Lower lobe of right lung (tissue), 2 donors: ENCODE results near the gene ASIC3. TPM values are rescaled to one million over a fixed set of nuclear protein-coding genes. Genes with fewer than 3 reads are reported as not detected.

Source experiments
- ATAC-seq, 2 donors: fragments of 200-7000 bp; cut with Tn5 transposase; one replicate each; pipeline ENCODE4 v1.9.1; 2020 to 2022; ENCODE audit warnings: mild to moderate bottlenecking in 2 of 2, moderate library complexity in 2 of 2
- DNase-seq: peaks from one replicate; pipeline ENCODE4 v3.0.0-alpha.2; 2020
- H3K27ac ChIP-seq: fragments of 200-600 bp; one replicate; pipeline ENCODE4 v1.8.0; 2022
- H3K27me3 ChIP-seq: fragments of 200-600 bp; one replicate; pipeline ENCODE4 v1.8.0; 2022; ENCODE audit warnings: low read depth
- H3K36me3 ChIP-seq: fragments of 200-600 bp; one replicate; pipeline ENCODE4 v1.8.0; 2022; ENCODE audit warnings: mild to moderate bottlenecking
- H3K4me1 ChIP-seq: fragments of 200-600 bp; one replicate; pipeline ENCODE4 v1.8.0; 2022
- H3K4me3 ChIP-seq: fragments of 200-600 bp; one replicate; pipeline ENCODE4 v1.8.0; 2022; ENCODE audit warnings: mild to moderate bottlenecking
- H3K9me3 ChIP-seq: fragments of 200-600 bp; one replicate; pipeline ENCODE4 v1.8.0; 2022
- intact Hi-C: fragments of 100-400 bp; cut with DNase I; formaldehyde crosslinking; loops from one replicate; pipeline ENCODE4 v1.11.0; 2022
- total RNA-seq: library from RNA; stranded (reverse); fragmentation: NEBNext Ultra II Directional; extraction: Animal tissue kit (Norgen Biotek cat#: 25700); gene quantifications from one replicate; pipeline ENCODE4 v1.2.1, GENCODE V29; 2021
- TF ChIP-seq, protein P1 (sequence below): fragments of 200-600 bp; IDR thresholded peaks from one replicate; pipeline ENCODE4 v1.8.0; 2022; ENCODE audit warnings: antibody characterized with exemption, mild to moderate bottlenecking
- donor health status: DM: no; HTN: yes; CAD: no; lungs with severe emphysema.

ASIC3 gene
- total RNA-seq, 1 donor from 2014 or later, result 3.7 TPM

DNA sequence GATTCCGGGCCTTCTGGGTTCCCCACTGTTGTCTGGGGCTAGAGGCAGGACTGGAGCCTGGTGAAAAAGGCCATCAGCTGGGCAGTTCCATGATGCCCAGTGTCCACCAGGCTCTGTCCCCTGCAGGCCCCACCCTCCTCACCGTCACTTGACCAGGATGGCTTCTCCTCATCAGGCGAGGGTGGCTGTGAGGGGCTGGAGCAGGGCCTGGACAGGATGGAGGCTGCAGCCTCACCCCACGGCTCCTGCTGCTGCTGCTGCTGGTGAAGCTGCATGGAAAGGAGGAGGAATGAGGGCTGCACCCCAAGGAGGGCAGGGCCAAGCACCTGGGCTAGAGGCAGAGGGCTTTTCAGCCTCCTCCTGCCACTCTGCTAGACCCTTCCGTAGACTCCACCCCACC, 32.4 kb upstream of the ASIC3 start:
- H3K36me3 ChIP-seq, result no peaks in the 10 kb centered on the region
- TF ChIP-seq, protein P1, sequence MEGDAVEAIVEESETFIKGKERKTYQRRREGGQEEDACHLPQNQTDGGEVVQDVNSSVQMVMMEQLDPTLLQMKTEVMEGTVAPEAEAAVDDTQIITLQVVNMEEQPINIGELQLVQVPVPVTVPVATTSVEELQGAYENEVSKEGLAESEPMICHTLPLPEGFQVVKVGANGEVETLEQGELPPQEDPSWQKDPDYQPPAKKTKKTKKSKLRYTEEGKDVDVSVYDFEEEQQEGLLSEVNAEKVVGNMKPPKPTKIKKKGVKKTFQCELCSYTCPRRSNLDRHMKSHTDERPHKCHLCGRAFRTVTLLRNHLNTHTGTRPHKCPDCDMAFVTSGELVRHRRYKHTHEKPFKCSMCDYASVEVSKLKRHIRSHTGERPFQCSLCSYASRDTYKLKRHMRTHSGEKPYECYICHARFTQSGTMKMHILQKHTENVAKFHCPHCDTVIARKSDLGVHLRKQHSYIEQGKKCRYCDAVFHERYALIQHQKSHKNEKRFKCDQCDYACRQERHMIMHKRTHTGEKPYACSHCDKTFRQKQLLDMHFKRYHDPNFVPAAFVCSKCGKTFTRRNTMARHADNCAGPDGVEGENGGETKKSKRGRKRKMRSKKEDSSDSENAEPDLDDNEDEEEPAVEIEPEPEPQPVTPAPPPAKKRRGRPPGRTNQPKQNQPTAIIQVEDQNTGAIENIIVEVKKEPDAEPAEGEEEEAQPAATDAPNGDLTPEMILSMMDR, result no peak
- H3K4me1 ChIP-seq, result peaks cover 34% of the 10 kb centered on the region
- intact Hi-C loops, result no loop called here
- DNase-seq (no peak), ATAC-seq (no peak)
- H3K27me3 ChIP-seq, result peaks cover 44% of the 10 kb centered on the region
- H3K4me3 ChIP-seq, result no peak overlapping the region
- no peak overlapping the region for H3K27ac ChIP-seq
- no peaks in the 10 kb centered on the region for H3K9me3 ChIP-seq

DNA sequence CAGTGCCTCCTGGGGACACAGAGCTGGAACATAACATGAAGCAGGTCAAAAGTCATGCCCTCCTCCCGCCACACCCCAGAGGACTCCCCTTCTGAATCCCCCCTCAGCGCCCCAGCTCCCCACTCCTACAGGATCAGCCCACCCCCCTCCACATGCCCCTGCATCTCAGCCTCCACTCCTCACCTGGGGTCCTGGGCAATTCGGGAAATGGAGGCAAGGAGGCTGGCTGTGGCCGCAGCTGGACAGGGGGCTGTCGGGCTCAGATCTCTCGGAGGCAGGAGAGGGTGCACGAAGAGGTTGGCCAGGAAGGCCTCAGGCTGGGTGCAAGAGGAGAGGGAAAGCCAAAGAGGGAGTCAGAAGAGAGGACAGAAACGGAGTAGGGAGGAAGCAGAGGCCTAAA, 31.8 kb upstream of the ASIC3 start:
- TF ChIP-seq, protein P1, result no peak

DNA sequence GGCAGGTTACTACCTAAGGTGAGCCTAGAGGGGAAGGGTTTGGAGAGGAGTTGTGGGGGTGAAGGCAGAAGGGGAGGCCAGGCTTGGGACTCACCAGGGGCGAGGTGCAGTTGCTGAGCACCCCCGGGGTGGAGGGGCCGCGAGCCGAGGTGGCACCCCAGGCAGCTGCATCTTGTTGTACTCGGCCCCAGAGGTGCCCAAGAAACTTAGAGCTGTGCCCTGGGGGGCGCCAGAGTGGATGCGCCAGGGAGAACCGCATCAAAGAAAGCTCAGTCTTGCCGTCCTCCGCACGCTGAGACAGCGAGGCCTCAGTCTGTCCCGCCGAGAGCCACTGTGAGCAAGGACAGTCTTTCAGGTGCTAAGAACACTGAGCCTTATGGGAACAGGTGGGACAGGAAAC, 31.4 kb upstream of the ASIC3 start:
- DNase-seq (no peak), ATAC-seq (no peak)
- intact Hi-C loops, result no loop called here
- Histone ChIP-seq H3K4me1 (peaks cover 27% of the 10 kb centered on the region), H3K4me3 (no peak overlapping the region), H3K9me3 (no peaks in the 10 kb centered on the region), H3K27ac (no peak overlapping the region), H3K27me3 (peaks cover 44% of the 10 kb centered on the region), H3K36me3 (no peaks in the 10 kb centered on the region)
- TF ChIP-seq, protein P1, result no peak

More for the DNA sequence above, 31.8 kb upstream of the ASIC3 start:
- no peaks in the 10 kb centered on the region for H3K36me3 ChIP-seq
- no peak overlapping the region for H3K4me3 ChIP-seq
- peaks cover 44% of the 10 kb centered on the region for H3K27me3 ChIP-seq
- DNase-seq (no peak), ATAC-seq (no peak)
- no peaks in the 10 kb centered on the region for H3K9me3 ChIP-seq
- no peak overlapping the region for H3K27ac ChIP-seq
- peaks cover 31% of the 10 kb centered on the region for H3K4me1 ChIP-seq
- intact Hi-C loops, result no loop called here

DNA sequence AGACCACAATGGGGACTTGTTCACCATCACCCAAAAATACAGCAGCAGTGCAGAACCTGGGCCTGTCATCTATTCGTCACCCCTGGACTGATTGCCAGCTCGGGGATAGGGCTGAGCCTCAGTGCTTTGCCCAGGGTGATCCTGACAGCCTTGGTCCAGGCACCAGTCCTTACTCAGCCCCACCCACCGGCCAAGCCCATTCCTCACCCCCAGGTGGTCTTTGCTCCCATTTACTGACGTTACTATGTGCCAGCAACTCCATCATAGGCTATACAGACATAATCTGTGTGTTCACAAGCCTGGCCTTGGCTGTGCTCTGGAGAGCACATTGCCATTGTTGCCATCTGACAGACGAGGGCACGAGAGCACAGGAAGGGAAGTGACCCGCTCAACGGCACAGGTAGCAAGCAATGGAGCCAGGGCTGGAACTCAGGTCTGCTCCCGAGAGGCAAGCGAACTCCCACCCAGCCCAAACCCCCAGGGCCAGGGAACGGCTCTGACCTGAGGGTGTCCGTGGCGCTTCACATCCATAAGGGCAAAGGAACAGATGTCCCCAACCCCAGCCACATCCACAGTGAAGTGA, 30.9 kb upstream of the ASIC3 start:
- intact Hi-C loops, result no loop called here
- H3K4me3 ChIP-seq, result peak overlapping the region; percentile 37

GRCh38 chr7:151017953-151018420, 30.3 kb upstream of the ASIC3 start:
- ATAC-seq, result peak; percentile 79 to 83
- Histone ChIP-seq H3K4me3 (peak overlapping the region; percentile 37), H3K27ac (no peak overlapping the region), H3K9me3 (no peaks in the 10 kb centered on the region), H3K4me1 (peaks cover 19% of the 10 kb centered on the region), H3K36me3 (no peaks in the 10 kb centered on the region), H3K27me3 (peaks cover 38% of the 10 kb centered on the region)
- TF ChIP-seq, protein P1, result peak; percentile 96
- peak; percentile 79 for DNase-seq
- intact Hi-C loops, result no loop called here

More for the DNA sequence above, 30.9 kb upstream of the ASIC3 start:
- Histone ChIP-seq H3K27me3 (peaks cover 40% of the 10 kb centered on the region), H3K36me3 (no peaks in the 10 kb centered on the region), H3K9me3 (no peaks in the 10 kb centered on the region), H3K4me1 (peaks cover 22% of the 10 kb centered on the region), H3K27ac (no peak overlapping the region)
- DNase-seq (no peak), ATAC-seq (no peak)
- TF ChIP-seq, protein P1, result no peak
